GM19468 (cell line): ENCODE data around the gene CYP4A22.

Experiments used
- ATAC-seq: cut with Tn5 transposase; IDR thresholded peaks from one replicate; pipeline ENCODE4 v1.9.1; 2021; ENCODE audit warnings: mild to moderate bottlenecking, moderate library complexity, moderate number of reproducible peaks; ENCODE audit not compliant: unreplicated experiment; ENCODE audit errors: extremely low read depth

The CYP4A22 gene

DNA sequence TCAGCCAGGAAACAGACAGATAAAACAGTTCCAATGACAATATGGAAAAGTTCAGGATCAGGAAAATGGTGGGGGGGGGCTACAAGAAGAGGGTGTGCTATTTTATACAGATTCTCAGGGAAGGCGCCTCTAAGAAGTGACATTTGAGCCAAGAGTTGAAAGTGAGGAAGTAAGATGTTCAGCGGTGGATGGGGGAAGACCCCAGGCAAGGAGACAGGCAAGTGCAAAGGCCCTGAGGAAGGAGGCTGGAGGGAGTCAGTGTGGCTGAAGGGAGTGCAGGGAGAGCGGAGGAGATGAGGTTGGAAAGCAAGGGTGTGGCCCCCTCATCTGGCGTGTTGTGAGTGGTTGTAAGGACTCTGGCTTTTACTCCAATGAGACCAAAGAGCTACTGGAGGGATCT, 61.0 kb downstream of the CYP4A22 start:
- ATAC-seq: no peak
